Breast epithelium (tissue), 3 donors: Measurements from ENCODE around the gene PRR11.

Source experiments
- CTCF ChIP-seq, 3 donors: fragments of 450-650 bp; IDR thresholded peaks; one replicate each; pipeline ENCODE4 v1.5.1; 2016 to 2017; ENCODE audit warnings: antibody characterized with exemption in 3 of 3, mild to moderate bottlenecking in 3 of 3, moderate library complexity in 3 of 3
- POLR2A ChIP-seq: fragments of 450-650 bp; IDR thresholded peaks from one replicate; pipeline ENCODE4 v1.6.1; 2016; ENCODE audit warnings: antibody characterized with exemption, mild to moderate bottlenecking, moderate library complexity
- POLR2AphosphoS5 ChIP-seq, 3 donors: sonication (generic); formaldehyde crosslinking; IDR thresholded peaks; one replicate each; pipeline ENCODE4 v1.6.1; 2017; ENCODE audit warnings: antibody characterized with exemption in 3 of 3

DNA sequence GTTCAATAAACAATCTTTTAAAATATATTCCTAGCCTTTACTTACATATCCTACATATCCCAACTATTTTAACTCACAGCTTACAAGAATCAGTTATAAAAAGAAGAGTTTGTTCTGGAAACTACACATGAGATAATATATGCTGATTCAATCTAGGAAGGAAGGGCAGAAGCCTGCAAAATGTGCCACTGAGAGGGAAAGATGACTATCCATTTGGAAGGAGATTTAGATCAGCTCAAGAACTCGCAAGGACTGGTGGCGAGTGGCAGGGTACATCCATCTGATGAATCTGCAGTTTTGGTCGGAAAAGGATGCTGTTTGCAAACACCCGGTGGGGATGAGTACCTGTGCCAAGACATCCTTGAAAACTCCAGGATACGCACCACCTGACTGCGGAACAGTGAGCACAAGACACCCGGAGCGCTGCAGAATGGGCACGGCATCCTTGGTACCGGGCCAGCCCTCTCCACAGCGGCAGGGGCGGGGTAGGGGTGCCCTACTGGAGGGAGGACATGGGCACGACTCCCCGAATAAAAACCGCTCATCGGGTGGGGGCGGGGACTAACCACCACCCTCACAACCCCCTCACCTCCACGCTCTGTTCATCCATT lies 49.6 kb upstream of the PRR11 start:
- TF ChIP-seq CTCF (IDR thresholded peaks at IDR 0.05) (no peak), POLR2A (no peak), POLR2AphosphoS5 (IDR thresholded peaks at IDR 0.05) (no peak)
